RKO (cell line): Measurements from ENCODE around the gene CEPT1.

Source experiments
- DNase-seq: peaks from one replicate; pipeline ENCODE4 v3.0.0-alpha.2; 2016; ENCODE audit warnings: low spot score

Gene CEPT1

DNA sequence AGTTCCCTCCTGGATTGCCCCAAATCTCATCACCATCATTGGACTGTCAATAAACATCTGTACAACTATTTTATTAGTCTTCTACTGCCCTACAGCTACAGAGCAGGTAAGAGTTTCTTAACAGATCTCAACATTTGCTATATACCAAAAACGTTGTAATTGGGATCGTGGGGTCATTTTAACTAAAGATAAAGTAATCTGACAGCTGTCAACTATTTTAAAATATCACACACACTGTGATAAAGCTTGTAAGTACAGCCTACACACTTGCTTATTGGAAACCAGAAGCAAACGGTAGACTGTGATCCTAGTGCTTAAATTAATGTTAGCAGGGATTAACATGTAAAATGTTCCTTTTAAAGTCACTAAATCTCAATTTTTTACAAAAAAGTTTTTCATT, 7.9 kb downstream of the CEPT1 start:
- DNase-seq, result no peak

DNA sequence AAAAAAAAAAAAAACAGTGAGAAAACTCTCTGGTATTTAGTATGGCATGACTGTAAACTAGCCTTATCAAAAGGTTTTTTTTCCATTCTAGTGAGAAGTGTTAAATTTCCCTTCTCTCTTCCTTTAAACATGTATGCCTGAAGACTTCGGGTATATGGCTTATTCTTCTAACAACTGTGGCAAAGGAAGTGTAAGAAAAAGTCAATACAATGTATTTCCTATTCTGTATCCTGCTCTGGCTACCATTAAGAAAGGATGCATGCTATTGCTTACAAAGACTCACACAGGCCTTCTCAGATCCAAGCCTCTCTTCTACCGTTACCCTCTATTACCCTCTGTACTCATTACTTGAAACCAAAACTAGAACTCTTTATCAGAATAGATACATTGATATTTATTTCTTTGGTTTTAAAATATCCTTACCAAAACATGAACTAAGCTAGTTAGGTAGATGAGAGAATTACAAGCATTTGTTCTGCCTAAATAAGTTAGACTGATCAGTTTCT, 8.4 kb downstream of the CEPT1 start:
- no peak for DNase-seq

DNA sequence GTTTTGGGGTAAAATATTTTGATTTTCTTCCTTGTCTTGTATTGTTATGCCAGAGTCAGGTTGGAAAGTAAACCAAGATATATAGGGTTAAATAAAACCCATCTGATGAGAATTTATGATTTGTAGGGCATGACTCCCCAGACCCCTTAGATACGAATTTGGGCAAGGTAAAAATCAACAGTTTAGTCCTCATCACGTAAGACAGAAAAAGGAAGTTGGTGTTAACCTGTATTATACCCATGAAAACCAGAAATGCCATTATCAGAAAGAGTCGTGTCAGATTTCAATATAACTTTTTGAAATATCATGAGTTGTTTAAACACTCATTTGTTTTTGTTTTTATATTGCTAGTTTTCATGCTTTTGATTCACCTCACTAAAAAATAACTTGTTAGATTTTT, 11.8 kb downstream of the CEPT1 start:
- no peak for DNase-seq

DNA sequence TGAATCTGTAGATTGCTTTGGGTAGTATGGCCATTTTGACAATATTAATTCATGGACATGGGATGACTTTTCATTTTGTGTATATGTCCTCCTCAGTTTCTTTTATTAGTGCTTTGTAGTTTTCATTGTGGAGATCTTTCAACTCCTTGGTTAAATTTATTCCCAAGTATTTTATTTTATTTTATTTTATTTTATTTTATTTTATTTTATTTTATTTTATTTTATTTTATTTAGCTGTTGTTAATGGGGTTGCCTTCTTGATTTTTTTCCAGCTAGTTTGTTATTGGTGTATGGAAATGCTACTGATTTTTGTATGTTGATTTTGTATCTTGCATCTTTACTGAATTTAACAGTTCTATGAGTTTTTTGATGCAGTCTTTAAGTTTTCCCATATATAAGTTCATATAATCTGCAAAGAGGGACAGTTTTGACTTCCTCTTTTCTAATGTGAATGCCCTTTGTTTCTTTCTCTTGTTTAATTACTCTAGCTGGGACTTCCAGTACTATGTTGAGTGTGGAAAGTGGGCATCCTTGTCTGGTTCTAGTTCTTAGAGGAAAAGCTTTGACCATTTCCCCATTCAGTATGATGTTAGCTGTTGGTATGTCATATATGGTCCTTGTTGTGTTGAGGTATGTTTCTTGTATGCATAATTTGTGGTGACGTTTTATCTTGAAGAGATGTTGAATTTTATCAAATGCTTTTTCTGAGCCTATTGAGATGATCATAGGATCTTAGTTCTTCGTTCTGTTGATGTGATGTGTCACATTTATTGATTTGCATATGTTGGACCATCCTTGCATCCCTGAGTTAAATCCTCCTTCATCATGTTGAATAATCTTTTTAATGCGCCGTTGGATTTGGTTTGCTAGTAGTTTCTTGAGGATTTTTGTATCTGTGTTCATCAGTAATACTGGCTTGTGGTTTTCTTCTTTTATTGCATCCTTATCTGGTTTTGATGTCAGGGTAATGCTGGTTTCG, 14.3 kb downstream of the CEPT1 start:
- DNase-seq, result no peak

DNA sequence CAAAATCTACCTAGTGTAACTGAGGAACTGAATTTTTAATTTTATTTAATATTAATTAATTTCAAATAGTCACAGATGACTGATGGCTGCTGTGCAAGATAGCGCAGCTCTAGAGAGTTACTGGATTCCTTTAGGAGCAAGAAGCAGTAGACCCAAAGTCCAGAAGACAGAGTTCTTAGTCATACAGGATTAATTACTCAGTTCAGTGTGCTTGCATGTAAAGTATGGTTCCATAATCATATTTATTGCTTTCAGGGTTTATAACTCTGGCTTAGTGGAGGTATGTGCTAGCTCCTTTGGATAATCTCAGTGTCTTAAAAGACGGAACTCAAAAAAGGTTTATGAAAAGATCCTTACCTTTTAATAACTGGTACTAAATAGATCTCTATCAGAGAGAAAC, 17.4 kb downstream of the CEPT1 start:
- no peak for DNase-seq

DNA sequence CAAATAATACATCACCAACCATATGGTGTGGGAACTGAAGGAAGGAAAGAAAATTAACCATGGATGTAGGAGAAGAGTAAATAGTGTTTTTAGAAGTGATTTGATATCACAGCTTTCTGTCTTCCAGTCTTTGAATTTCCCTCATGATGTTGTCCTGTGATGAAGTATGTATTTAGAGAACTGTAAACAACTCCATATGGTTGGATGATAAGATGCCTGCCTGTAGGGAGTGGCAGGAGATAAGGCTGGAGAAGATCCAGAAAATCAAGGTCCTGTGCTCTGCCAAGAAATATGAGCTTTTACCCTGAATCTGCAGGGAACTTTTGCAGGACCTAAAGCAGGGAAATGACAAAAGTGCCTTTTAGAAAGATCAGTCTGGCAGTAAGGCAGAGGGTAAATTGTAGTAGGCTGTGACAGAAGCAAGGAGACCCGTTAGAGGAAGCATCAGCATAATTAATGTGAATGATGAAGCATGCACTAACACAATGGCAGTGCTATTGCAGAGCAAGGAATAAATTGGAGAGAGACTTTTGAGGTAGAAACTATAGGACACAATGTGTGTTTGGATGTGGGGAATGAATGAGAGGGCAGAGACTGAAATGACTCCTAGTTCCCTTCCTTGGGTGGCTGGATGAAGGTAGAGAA, 21.9 kb downstream of the CEPT1 start:
- no peak for DNase-seq

DNA sequence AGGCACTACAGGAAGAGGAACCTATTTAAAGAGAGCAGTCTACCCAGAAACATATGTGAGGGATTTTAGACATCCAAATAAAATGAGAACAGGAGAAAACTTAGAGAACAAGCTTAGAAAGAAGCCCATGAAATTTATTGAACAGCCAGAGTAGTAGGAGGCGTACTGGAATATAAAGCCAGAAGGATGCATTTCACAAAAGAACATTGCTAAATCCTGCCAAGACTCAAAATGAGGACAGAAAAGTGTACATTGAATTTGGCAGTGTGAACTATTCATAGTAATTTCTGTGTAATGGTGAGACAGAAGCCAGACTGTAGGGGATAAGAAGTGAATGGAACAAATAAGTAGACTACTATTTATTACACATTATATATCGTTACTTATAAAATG, 22.5 kb downstream of the CEPT1 start:
- no peak for DNase-seq

DNA sequence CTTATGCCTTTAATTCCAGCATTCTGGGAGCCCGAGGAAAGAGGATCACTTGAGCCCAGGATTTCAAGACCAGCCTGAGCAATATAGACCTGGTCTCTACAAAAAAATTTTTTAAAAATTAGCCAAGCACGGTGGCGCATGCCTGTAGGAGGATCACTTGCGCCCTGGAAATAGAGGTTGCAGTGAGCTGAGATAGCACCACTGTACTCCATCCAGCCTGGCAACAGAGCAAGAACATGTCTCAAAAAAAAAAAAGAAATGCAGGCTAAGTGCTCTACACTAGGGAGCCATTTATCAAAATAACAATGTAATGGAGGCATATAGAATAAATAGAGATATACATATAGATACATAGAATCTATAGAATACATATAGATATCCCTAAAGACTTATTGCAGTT, 23.3 kb downstream of the CEPT1 start:
- DNase-seq, result no peak

DNA sequence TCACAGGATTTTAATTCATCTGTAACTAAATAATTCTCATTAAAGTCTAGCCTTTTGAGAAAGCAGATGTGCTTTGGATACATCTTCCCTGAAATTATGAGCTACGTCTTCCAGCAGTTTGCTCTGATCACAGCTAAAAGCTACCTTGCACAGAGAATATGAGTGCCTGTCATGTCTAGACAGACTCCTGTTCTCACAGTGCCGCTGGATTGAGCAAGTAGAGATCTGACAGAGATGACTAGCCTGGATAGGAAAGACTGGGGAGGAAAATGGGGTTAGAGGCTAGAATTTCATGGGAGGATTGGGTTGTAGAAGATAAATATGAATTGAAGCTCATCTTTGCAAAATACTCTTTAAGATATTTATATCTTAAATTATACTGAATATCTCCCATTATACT, 24.1 kb downstream of the CEPT1 start:
- DNase-seq, result no peak

DNA sequence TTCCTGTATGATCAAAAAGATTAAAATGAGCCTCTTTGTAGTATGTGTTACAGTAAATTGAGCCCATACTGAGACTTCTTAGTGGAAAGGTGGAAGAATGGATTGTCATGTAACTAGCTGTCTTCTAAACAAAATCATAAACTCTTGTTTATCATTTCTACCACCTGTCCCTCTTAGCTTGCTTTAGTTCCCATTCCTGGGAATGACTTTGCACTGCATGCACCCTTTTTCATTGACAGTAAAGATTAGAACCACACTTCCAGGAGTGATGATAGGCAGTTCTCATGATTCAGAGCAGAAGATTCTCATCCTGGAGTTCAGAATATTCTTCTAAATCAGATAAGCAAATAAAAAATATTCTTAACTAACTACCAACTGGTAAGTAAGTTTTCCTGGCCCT, 32.4 kb downstream of the CEPT1 start:
- DNase-seq, result no peak

DNA sequence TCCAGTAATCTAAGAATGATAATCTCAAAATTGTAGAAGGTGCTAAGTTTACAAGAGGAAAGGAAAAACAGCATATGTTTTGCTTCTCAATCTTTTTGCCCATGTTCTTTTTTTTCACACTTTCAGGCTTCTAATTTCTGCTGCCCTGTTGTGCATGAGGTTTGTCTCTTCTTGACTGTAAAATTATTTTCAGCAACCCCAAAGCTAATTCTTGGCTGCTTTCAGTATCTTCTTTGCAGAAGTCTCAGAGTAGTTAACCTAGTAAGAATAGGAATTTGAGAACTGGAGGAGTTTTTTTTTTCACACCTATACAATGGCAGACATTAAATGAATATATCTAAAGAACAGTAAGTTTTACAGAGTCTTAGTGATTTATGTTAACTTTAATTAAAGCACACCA, 34.0 kb downstream of the CEPT1 start:
- no peak for DNase-seq

DNA sequence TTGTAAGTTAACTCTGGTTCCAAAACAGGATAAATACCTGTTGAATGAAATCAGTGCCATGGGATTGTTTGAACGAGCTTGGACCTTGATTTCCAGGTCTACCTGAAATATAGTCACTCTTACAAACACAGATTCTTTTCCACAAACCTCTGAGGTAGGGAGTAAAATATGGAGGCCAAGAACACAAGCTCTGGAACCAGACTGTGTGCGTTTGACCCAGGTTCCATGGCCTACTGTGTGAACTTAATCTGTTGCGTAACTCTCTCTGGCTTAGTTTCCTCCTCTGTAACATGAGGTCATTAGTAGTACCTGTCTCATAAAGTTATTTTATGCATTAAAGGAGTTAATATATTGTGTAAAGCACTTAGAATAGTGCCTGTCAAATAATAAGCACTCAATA, 35.3 kb downstream of the CEPT1 start:
- no peak for DNase-seq

DNA sequence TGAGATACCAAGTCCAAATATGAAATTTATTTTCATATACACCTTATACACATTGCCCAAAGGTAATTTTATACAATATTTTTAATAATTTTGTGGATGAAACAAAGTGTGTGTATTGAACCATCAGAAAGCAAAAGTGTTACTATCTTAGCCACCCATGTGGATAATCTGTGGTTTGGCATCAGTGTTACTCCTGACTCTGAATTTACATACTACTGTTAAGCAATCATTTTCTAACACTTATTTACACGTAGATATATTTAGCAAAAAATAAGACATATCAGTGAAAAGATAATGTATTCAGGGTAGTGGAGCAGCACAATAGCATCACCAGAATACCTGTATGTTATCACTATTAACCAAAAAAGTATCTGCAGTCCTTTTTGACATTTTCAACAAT, 36.7 kb downstream of the CEPT1 start:
- no peak for DNase-seq

DNA sequence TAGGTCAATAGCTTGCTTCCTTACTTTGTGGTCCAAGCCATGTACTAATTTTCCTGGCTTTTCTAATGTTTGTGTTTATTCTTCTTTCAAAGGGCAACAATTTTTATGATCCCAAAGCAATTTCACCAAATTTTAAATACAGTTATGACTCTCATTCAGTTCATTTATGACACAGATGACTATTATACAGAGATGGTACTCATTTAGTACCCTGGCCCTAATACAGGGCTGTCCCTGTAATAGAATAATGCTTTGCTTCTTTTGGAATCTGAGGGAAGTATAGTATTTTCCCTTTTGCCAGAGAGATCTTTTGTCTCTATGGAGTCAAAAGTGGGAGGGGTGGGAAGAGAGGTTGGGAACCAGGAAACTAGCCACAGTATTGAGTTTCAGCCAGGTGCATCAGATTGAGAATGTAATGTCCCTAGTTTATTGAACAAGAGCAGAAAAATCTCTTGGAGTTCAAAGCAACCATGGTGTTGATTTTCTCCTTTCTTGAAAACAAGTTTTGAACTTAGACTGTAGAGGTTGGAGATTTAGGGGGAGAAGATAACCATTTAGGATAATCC, 40.0 kb downstream of the CEPT1 start:
- no peak for DNase-seq

DNA sequence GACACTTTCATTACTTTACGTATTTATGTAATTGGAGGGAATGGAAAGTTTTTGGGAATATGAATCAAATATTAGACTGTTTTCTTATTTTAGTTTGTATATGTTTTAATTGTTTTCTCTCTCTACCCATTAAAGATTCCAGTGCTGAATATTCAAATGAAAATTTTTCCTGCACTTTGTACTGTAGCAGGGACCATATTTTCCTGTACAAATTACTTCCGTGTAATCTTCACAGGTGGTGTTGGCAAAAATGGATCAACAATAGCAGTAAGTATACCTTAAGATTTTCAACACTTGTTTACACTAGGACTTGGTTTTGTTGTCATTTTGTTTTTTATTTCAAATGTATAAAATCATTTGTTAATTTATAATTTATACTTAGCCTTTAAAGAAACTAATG, 42.0 kb downstream of the CEPT1 start:
- DNase-seq, result no peak

DNA sequence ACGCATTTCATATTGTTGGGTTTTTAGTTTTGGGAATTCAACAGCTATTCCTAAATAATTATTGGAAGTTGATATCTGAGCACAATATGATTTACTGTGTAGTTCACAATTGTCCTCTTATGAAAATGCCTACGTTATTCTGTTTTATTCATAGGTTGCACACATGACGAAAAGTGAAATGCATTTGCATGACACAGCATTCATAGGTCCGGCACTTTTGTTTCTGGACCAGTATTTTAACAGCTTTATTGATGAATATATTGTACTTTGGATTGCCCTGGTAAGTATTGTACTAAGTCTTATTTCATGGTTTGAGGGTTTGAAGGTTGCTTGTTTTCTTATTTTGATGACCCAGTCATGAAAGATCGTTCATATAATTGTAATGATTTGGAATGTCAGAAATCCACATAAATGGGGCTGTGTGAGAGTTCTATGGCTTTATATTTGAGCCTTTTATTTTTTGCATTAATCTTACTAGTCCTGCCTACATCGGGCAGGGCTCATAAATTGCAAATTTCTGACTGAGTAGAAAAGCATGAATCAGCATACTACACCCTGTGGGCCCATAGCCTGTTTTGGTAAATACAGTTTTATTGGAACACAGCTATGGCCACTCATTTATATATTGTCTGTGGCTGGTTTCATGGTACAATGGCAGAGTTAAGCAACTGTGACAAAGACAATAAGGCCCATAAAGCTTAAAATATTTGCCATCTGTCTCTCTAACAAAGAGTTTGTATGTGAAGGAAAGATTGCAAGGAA, 43.5 kb downstream of the CEPT1 start:
- no peak for DNase-seq

DNA sequence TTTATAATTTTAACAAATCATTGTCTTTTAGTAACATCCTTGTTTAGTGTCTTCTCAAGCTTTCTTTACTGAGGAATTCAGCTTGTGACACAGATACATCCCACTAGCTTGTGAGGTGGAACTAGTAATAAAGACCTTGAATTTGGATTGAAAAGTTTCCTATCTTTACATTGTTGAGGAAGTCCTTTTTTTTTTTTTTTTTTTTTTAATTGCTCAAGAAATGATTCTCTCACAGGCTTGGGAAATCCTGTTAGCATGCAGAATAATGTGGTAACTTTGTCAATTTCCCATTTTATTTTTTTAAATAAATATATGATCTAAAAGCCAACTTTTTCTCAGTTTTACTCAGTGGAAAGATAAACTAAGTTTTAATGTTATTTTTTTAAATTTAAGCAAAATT, 44.6 kb downstream of the CEPT1 start:
- no peak for DNase-seq

DNA sequence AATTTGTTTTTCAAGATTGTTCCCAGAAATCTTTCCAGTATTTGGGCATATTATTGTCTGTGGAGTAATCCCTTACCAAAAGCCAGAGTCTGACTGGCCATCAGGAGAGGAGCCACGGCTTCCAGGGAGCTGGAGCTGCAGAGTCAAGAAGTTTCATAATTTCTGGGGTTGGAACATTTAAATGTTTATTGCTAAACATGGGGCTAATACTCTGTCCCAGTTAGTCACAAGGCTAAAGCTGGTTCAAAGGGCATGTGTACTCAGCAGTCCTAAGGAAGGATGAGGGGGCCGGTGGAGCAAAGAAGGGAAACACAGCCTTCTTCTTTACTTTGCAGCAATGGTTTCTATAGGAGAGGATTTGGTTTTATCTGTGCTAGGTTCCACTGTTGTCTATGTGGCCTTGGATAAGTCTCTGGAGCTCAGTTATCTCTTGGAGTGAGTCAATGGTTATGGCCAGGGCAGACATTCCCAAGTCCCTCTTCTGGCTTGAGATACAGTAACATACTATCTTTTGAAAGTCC, 51.0 kb downstream of the CEPT1 start:
- no peak for DNase-seq

DNA sequence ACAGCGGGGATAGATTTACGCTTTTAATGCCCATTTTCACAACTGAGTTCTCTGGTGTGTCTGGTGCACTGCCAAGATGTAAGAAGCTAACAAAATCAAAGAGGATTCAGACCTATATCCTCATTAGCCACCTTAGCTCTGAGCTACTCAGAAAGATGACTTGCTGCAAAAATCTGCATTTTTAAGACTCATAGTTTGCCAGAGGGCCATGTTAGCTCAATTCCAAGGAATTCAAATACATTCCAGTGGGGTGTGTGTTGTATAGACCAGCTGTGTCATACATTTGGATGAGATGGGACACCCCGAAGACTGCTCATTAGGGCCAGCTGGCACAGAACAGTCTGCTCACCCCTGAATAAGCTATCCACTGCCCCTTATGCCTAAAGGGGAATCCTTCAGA, 51.5 kb downstream of the CEPT1 start:
- DNase-seq, result peak; percentile 57

DNA sequence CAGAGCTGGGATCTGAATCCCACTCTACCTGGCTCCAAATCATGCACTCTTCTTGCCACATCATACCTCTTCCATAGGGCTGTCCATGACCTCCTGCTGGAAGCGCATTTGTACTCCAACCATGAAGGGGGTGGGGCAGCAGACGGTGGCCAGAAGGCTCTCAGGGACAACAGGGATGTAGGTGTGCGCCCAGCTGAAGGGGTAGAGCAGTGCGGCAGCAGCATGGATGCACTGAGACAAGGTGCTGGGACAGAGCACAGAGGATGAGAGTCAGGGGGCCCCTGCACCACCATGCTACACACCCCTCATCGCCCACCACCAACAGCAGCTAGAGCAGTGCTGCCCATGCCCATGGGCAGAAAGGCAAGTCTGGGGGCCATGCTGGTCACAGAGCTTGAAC, 52.1 kb downstream of the CEPT1 start:
- DNase-seq, result no peak

DNA sequence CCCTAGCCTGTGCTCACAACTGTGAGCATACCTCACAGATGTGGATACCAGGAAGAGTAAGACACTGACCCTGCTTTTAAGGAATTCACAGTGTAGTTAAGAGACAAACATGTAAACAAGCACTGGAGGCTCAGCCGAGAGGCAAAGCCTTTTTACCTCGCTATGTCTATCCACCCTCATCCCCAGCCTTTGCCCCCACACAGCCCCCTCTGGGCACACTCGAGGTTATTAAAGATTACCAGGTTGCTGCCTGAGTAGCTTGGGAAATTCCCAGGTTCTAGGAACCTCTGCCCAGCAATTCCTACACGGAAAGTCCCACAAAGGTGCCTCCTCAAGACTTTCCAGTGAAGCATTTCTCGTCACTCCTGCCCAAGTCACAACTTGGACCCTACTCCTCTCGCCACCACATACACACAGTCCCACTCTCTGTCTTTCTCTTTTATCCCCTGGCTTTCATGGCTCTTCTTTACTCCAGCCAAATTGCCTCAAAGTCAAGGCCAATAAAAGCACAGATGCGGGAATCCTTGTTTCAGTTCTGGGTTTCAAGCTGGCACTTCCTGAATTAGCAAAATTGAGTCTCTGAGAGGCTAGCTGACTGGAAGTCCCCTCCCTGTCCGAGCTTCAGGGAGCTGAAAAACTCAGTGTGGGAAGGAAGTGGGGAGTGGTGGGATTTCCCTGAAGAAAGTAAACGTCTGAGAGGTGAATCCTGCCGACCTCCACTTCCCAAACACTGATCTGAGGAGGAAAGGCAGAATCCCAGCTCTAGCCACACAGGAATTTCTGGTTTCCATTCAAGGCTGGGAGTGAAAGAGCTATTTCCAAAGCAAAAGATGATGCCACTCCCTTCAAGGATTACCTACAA, 52.9 kb downstream of the CEPT1 start:
- no peak for DNase-seq
